ENCODE results near the gene LRCH4. TPM values are rescaled to one million over a fixed set of nuclear protein-coding genes. Genes with fewer than 3 reads are reported as not detected.
A peak's percentile ranks its signal among the peaks of the same experiment; 100 is the strongest.

The LRCH4 gene
- total RNA-seq, 1 donor: 21.3 TPM

DNA sequence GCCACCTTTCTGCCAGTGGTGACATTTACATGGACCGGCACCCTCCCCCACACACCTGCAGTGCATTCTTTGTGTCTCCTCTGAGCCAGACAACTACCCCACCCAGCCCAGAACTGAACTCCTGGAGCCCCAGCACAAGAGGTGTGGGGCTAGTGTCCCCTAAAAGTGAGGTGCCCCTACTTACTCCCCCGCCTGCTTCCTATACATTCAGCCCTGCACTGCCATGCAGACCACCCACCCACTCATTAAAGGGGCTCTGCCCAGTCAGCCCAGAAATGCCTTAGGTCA, 14.2 kb downstream of the LRCH4 start:
- TF ChIP-seq CTCF (IDR thresholded peaks at IDR 0.05; ENCODE audit: insufficient read depth, low read length): no peak
- no peak overlapping the region for H3K4me3 ChIP-seq (ENCODE audit: low read depth, low read length)
- no peak for DNase-seq (ENCODE audit: low read depth)

DNA sequence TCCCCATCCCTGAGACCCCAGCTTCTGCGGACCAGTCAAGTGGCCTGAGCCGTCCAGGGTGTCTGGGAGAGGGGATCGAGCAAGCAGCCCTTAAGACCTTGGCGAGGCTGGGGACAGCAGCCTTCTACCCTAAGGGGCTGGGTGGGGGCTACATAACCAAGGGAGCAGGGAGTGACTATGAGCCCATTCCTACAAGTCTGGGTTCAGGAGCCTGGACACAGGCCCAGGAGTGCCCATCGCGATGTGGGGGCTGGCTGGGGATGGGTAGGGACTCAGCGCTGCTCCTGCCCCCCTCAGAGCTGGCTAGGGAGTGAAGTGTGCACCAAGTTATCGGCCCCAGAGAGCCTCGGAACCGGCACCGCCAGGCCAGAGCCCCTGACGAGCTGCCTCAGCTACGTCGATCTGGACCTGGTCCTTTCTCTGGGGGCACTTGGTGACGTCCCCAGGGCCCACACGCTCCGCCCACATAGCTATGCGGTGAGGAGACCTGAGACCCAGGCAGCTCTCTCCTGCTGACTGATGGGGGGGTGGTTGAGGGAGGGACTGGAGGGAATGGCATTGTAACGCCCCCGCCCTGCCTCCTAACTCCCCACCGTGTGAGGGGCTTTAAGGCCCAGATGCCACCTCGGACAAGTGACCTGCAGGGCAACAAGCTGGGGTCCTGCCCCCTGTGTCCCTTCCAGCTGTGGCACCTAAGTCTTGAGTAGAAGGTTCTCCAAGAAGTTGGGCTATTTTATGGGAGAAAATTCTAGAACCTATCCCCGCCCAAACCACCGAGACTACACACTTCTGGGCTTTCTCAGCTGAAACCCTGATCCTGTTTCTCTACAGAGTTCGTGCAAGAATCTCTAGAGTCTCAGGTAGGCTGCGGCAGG, 14.7 kb downstream of the LRCH4 start:
- TF ChIP-seq CTCF (IDR thresholded peaks at IDR 0.05; ENCODE audit: insufficient read depth, low read length): no peak
- H3K4me3 ChIP-seq (ENCODE audit: low read depth, low read length): no peak overlapping the region
- DNase-seq (ENCODE audit: low read depth): no peak

DNA sequence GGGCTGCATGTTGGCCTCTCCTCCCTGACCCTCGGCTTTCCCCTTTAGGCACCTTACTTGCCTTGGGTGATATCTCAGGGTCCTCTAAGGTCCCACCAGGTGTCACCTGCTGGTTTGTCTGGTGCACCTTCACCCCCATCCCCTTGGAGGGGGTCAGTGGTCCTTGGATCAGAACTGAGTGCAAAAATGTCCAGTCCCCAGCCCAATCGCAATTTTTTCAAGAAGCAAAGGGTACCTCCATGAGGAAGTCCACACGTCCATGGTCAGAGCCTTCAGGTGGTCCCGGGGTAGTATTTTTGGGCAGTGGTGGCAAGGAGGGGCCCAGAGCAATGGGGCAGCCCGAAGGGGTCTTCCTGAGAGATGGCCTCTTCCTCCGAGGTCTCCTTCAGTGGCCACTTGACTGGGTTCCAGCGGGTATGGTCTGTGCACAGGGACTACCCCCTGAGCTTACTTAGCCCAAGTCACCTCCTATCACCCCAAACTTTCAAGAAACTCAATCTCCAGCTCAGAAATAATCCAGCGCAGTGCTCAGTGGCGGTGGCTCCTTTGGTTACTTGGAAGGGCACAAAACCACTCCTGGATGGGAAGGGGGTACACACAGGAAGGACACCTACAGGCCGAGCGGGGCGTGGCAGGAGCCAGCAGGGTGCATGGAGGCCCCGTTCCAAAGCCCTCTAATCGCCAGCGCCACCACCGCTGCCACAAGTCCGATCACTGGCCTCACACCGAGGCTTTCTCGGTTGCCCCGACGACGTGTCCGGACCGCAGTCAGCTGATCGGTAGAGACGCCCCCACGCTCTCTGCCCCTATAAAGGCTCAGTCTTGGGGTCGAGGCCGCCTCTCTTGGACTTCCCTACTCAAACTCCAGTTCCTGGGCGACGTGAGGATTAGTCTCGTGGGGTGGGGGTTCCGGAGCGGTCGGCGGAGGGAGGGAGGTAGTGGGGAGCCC, 16.8 kb downstream of the LRCH4 start:
- H3K4me3 ChIP-seq (ENCODE audit: low read depth, low read length): no peak overlapping the region
- no peak for DNase-seq (ENCODE audit: low read depth)
- TF ChIP-seq CTCF (IDR thresholded peaks at IDR 0.05; ENCODE audit: insufficient read depth, low read length): peak; percentile 49

DNA sequence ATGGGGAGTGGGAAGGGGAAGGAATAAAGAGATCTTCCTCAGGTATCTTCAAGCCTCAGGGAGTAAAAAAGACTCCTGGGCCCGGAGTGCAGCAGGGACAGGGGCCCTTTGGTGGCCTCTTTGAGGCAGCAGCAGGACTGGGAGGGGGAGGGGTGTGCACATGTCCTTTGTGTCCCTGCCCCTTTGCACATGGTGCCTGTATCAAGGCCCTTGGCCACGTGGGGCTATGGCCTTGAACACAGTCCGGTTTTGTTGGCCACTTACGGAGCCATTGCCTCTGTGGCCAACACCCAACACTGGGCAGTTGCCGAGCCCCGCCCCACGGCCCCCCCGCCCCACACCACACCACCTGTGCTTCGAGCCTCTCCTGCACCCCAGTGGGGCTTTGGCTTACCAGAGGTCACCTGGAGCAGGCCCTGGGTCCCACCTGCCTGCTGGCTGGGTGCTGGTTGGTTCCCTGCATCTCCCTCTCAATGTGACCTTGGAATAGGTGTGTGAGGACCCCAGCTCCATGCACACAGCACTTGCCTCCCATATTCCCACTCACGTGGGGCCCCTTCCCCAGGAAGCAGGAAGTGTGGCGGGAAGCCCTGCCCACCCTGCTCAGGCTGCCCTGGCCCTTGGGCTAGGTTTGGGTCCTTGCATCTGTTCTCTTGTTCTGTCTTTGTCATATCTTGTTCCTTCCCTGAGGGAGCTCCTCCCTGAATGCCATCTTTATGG, 17.6 kb downstream of the LRCH4 start:
- no peak overlapping the region for H3K4me3 ChIP-seq (ENCODE audit: low read depth, low read length)
- no peak for TF ChIP-seq CTCF (IDR thresholded peaks at IDR 0.05; ENCODE audit: insufficient read depth, low read length)
- DNase-seq (ENCODE audit: low read depth): no peak

GRCh38 chr7:100567751-100568175, 18.2 kb downstream of the LRCH4 start:
- DNase-seq (ENCODE audit: low read depth): no peak
- TF ChIP-seq CTCF (IDR thresholded peaks at IDR 0.05; ENCODE audit: insufficient read depth, low read length): no peak
- H3K4me3 ChIP-seq (ENCODE audit: low read depth, low read length): no peak overlapping the region

DNA sequence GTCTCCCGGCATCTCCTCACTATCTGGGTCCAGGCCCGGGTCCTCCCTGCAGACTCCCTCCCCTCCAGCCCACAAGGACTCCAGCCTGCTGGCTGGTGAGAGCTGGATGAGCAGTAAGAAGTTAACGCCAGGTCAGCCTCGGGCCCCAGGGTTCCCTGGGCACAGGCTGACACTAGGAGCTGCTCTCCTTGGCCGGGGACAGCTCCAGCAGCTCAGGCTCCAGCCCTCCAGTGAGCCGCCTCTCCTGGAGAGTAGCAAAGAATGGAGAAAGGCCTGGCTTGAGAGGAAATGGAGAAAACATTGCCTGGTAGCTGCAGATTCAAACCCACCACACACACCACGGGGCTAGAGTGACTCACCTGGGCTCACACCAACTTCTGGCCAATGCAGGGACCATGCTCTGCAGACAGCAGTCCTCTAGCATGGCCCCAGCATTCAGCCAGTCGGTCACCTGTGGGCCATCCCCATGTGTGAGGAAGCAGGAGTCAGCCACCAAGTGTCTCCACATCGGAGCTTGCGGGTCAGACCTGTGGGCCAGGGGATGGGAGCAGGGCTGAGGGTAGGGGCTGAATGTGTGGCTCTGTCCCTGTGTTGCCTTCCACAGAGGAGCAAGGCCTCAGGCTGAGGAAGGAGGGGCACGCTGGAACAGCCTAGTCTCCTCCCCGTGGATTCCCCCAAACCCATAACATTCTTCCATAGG, 18.7 kb downstream of the LRCH4 start:
- H3K4me3 ChIP-seq (ENCODE audit: low read depth, low read length): no peak overlapping the region
- TF ChIP-seq CTCF (IDR thresholded peaks at IDR 0.05; ENCODE audit: insufficient read depth, low read length): no peak
- DNase-seq (ENCODE audit: low read depth): no peak

All from fibroblast of the aortic adventitia (primary cell).